C4-2B (cell line): Measurements from ENCODE around the gene SLC26A9.

Experiments
- H3K27ac ChIP-seq: fragments of 450-650 bp; 2 replicates; pipeline ENCODE4 v1.5.1; 2017
- CTCF ChIP-seq: fragments of 450-650 bp; conservative IDR thresholded peaks from 2 replicates; pipeline ENCODE4 v1.5.1; 2017; ENCODE audit warnings: mild to moderate bottlenecking
- ZFX ChIP-seq: fragments of 450-650 bp; IDR thresholded peaks from 2 replicates; pipeline ENCODE4 v1.6.1; 2017

The SLC26A9 gene

GRCh38 chr1:205986861-205987260, 43.6 kb upstream of the SLC26A9 start:
- H3K27ac ChIP-seq, result no peak overlapping the region
- TF ChIP-seq CTCF, result no peak
- no peak for TF ChIP-seq ZFX

- TF ChIP-seq ZFX, result no peak
- no peak for TF ChIP-seq CTCF
- H3K27ac ChIP-seq, result no peak overlapping the region
Measured at GRCh38 chr1:205986292-205986691, 43.0 kb upstream of the SLC26A9 start.

GRCh38 chr1:205985330-205986005, 42.2 kb upstream of the SLC26A9 start:
- no peak for TF ChIP-seq CTCF
- TF ChIP-seq ZFX, result no peak
- no peak overlapping the region for H3K27ac ChIP-seq

- TF ChIP-seq ZFX, result no peak
- TF ChIP-seq CTCF, result peak; percentile 94
- peak overlapping the region; percentile 29 for H3K27ac ChIP-seq
Measured at GRCh38 chr1:205983925-205984725, 40.9 kb upstream of the SLC26A9 start.

- no peak overlapping the region for H3K27ac ChIP-seq
- no peak for TF ChIP-seq ZFX
- TF ChIP-seq CTCF, result no peak
Measured at GRCh38 chr1:205981257-205981656, 38.0 kb upstream of the SLC26A9 start.

- TF ChIP-seq CTCF, result no peak
- TF ChIP-seq ZFX, result no peak
- H3K27ac ChIP-seq, result no peak overlapping the region
Measured at GRCh38 chr1:205980237-205980870, 37.1 kb upstream of the SLC26A9 start.

- TF ChIP-seq ZFX, result no peak
- no peak for TF ChIP-seq CTCF
- H3K27ac ChIP-seq, result no peak overlapping the region
Measured at GRCh38 chr1:205979301-205979700, 36.0 kb upstream of the SLC26A9 start.
